HFF-Myc (cell line): Measurements from ENCODE around the gene SGPP2.

Source experiments
- DNase-seq: peaks from one replicate; pipeline ENCODE4 v3.0.0-alpha.2; 2011; ENCODE audit warnings: low read depth; ENCODE audit errors: extremely low read depth
- H3K4me3 ChIP-seq: replicated peaks from 2 replicates; pipeline ENCODE4 v1.5.1; 2011; ENCODE audit warnings: low read depth, mild to moderate bottlenecking, control low read depth, low read length
- TF ChIP-seq, protein P1 (sequence below): IDR thresholded peaks from 2 replicates; pipeline ENCODE4 v1.5.1; 2012; ENCODE audit warnings: mild to moderate bottlenecking, low read depth, low read length, control low read depth; ENCODE audit errors: missing control alignments

The SGPP2 gene

DNA sequence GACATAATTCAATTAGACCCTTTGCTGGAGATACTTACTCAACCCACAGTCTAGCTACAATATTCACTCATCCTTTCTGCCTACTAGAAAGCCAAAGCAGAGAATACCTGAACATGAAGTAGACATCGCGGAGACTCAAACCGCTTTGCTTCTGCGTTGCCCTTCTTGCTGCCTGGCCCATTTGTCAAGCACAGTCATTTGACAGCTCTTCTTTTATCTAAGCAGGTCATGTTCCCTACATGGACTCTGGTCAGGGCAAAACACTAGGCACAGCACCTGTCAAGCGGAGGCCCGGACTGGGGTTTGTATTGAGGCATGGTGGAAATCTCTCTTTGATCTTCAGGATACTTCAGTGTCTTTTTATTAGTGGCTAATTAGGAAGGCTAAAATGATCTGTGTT is 141.9 kb downstream of the SGPP2 start:
- H3K4me3 ChIP-seq, result no peak overlapping the region
- TF ChIP-seq, protein P1, sequence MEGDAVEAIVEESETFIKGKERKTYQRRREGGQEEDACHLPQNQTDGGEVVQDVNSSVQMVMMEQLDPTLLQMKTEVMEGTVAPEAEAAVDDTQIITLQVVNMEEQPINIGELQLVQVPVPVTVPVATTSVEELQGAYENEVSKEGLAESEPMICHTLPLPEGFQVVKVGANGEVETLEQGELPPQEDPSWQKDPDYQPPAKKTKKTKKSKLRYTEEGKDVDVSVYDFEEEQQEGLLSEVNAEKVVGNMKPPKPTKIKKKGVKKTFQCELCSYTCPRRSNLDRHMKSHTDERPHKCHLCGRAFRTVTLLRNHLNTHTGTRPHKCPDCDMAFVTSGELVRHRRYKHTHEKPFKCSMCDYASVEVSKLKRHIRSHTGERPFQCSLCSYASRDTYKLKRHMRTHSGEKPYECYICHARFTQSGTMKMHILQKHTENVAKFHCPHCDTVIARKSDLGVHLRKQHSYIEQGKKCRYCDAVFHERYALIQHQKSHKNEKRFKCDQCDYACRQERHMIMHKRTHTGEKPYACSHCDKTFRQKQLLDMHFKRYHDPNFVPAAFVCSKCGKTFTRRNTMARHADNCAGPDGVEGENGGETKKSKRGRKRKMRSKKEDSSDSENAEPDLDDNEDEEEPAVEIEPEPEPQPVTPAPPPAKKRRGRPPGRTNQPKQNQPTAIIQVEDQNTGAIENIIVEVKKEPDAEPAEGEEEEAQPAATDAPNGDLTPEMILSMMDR, result no peak
- DNase-seq, result no peak

DNA sequence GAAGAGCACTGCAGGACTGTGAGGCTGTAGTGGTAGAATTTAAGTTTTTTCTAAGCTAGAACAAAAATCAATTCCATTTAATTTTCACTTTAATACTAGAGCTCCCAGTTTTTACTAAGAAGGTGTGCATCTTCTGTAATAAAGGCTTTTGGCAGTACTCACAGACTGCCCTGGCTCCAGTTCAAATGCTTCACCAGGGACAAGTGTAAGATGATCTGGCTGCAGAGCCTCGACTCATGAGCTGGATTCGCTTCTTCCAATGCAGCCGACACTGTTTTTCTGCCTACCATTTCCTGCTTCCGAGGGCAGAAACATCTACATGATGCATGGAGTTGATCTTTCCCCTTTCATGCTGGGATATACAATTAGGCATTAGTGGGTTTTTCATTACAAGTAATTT is 144.5 kb downstream of the SGPP2 start:
- no peak for DNase-seq
- TF ChIP-seq, protein P1, result no peak
- no peak overlapping the region for H3K4me3 ChIP-seq

- no peak overlapping the region for H3K4me3 ChIP-seq
- DNase-seq, result no peak
- TF ChIP-seq, protein P1, result no peak
Measured at GRCh38 chr2:222569826-222570225, 145.5 kb downstream of the SGPP2 start.

- no peak for DNase-seq
- TF ChIP-seq, protein P1, result no peak
- no peak overlapping the region for H3K4me3 ChIP-seq
Measured at GRCh38 chr2:222572264-222572721, 147.9 kb downstream of the SGPP2 start.

GRCh38 chr2:222572751-222573174 is 148.4 kb downstream of the SGPP2 start:
- DNase-seq, result no peak
- no peak overlapping the region for H3K4me3 ChIP-seq
- TF ChIP-seq, protein P1, result no peak

DNA sequence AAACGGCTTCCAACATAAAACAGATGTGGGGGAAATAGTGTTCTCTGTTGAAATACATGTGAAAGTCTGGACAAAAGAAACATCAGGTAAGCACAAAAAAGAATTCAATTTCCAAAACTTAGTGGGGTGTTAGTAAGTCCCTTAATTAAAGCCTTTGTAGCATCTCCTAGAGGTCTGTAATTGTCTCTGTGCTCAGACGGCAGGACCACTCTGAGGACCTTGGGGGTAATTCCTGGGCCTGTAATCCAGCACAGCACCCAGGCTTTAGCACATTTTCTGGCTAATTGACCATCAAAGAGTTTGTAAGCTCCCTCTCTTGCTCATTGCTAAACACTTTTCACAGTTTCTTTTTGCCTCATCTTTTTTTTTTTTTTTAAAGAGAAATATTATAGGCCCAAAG is 151.3 kb downstream of the SGPP2 start:
- DNase-seq, result no peak
- H3K4me3 ChIP-seq, result no peak overlapping the region
- TF ChIP-seq, protein P1, result no peak

DNA sequence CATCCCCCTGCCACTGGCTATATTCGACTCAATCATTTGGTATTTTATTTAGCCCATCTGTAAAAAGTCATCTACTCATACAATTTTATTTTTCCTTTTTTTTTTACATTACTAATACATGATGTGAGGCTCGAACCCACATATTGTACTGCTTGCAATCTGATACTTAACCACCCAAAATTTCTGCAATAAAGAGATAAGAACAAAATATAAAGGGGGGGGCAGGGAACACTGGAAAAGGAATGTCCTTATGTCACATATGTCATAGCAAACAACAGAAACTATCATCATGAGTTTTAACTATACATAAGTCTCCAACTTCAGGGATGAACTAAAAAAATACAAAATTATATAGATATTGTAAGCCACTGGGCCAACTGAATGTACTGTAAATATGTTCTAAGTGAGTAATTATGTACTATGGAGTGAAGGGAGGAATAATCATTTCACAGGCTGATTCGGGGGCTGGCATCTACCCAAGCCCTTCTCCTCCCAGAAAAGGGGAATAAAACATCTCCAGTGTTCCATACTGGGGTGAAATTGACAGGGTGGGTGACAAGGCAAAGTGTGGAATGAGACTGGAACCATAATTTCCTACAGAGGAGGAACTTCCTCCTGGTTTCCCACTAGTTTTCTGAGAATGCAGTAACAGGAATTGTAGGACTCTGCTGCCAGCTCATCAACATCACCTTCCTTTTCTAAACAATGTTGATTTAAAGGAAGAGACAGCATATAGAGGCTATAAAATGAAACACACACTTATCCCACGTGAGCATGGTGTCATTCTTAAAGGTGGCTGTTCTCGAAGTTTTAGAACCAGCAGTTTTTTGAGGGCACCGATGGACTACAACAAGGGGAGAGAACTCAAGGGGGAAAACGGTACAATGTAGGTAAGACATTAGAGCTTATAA is 152.1 kb downstream of the SGPP2 start:
- no peak for DNase-seq
- no peak overlapping the region for H3K4me3 ChIP-seq
- TF ChIP-seq, protein P1, result no peak
